GM12801 (cell line): ENCODE results near the gene MATN1.

Experiments used
- CTCF ChIP-seq: IDR thresholded peaks from one replicate; pipeline ENCODE4 v1.5.1; 2011; ENCODE audit warnings: control low read depth; ENCODE audit not compliant: insufficient read length; ENCODE audit errors: extremely low read depth

MATN1 gene

GRCh38 chr1:30742300-30742962, 19.0 kb upstream of the MATN1 start:
- no peak for TF ChIP-seq CTCF

- TF ChIP-seq CTCF = no peak
These were observed 18.0 kb upstream of the MATN1 start for GRCh38 chr1:30741239-30741894.

GRCh38 chr1:30740251-30741238, 17.2 kb upstream of the MATN1 start:
- TF ChIP-seq CTCF = no peak

- no peak for TF ChIP-seq CTCF
These were observed 16.2 kb upstream of the MATN1 start for GRCh38 chr1:30739601-30740000.

GRCh38 chr1:30738715-30739559, 15.6 kb upstream of the MATN1 start:
- no peak for TF ChIP-seq CTCF

- no peak for TF ChIP-seq CTCF
These were observed 14.8 kb upstream of the MATN1 start for GRCh38 chr1:30738040-30738714.
